ENCODE data around the gene MAST4. TPM values are rescaled to one million over a fixed set of nuclear protein-coding genes. Genes with fewer than 3 reads are reported as not detected.

MAST4 gene
- 52.6 TPM for total RNA-seq
- long read RNA-seq, partial matches to known transcripts = 33 of 47 reads
- long read RNA-seq, other reads (novel, unspliced or antisense) = 11 of 47 reads

- intact Hi-C loops (cut with DNase I) = no loop called here
- H3K9me3 ChIP-seq = no peaks in the 10 kb centered on the region
- H3K4me1 ChIP-seq = peaks cover 9% of the 10 kb centered on the region
- no peaks in the 10 kb centered on the region for H3K36me3 ChIP-seq
- peak; percentile 97 for DNase-seq
- H3K27ac ChIP-seq = peak within 1 kb of the TSS; percentile 26
- peak; percentile 97 for ATAC-seq
- H3K27me3 ChIP-seq = peaks cover 25% of the 10 kb centered on the region
- H3K4me3 ChIP-seq = peak within 1 kb of the TSS; percentile 70
- TF ChIP-seq CTCF (IDR thresholded peaks at IDR 0.05) = no peak
These were observed at the start of gene MAST4 for GRCh38 chr5:66595756-66596635. Gene MAST4 (plus strand): TSS chr5:66596393. CDS start chr5:66596656, 263 bp downstream.

GRCh38 chr5:66546541-66546940, 49.7 kb upstream of the MAST4 start:
- DNase-seq (no peak), ATAC-seq (no peak)
- Histone ChIP-seq H3K27me3 (no peaks in the 10 kb centered on the region), H3K4me3 (no peak overlapping the region), H3K36me3 (no peaks in the 10 kb centered on the region), H3K27ac (no peak overlapping the region), H3K9me3 (no peaks in the 10 kb centered on the region), H3K4me1 (no peaks in the 10 kb centered on the region)
- intact Hi-C loops (cut with DNase I) = no loop called here
- TF ChIP-seq CTCF (IDR thresholded peaks at IDR 0.05) = no peak

GRCh38 chr5:66551338-66551737, 44.9 kb upstream of the MAST4 start:
- TF ChIP-seq CTCF (IDR thresholded peaks at IDR 0.05) = no peak
- H3K27ac ChIP-seq = no peak overlapping the region
- ATAC-seq = no peak
- H3K27me3 ChIP-seq = no peaks in the 10 kb centered on the region
- no peak overlapping the region for H3K4me3 ChIP-seq
- no peaks in the 10 kb centered on the region for H3K36me3 ChIP-seq
- no peak for DNase-seq
- H3K9me3 ChIP-seq = no peaks in the 10 kb centered on the region
- peaks cover 13% of the 10 kb centered on the region for H3K4me1 ChIP-seq
- intact Hi-C loops (cut with DNase I) = no loop called here

GRCh38 chr5:66551945-66552344, 44.2 kb upstream of the MAST4 start:
- ATAC-seq (peak; percentile 49), DNase-seq (no peak)
- H3K36me3 ChIP-seq = no peaks in the 10 kb centered on the region
- H3K9me3 ChIP-seq = no peaks in the 10 kb centered on the region
- H3K4me1 ChIP-seq = peaks cover 13% of the 10 kb centered on the region
- H3K27me3 ChIP-seq = no peaks in the 10 kb centered on the region
- no peak overlapping the region for H3K4me3 ChIP-seq
- no peak overlapping the region for H3K27ac ChIP-seq
- intact Hi-C loops (cut with DNase I) = no loop called here
- no peak for TF ChIP-seq CTCF (IDR thresholded peaks at IDR 0.05)

- no peaks in the 10 kb centered on the region for H3K36me3 ChIP-seq
- H3K4me1 ChIP-seq = peaks cover 13% of the 10 kb centered on the region
- H3K9me3 ChIP-seq = no peaks in the 10 kb centered on the region
- TF ChIP-seq CTCF (IDR thresholded peaks at IDR 0.05) = no peak
- H3K27ac ChIP-seq = no peak overlapping the region
- ATAC-seq = peak; percentile 45
- no peak overlapping the region for H3K4me3 ChIP-seq
- DNase-seq = no peak
- intact Hi-C loops (cut with DNase I) = no loop called here
- no peaks in the 10 kb centered on the region for H3K27me3 ChIP-seq
These were observed 42.8 kb upstream of the MAST4 start for GRCh38 chr5:66553368-66553912.
